ENCODE measurements around the gene MAFB. TPM values are rescaled to one million over a fixed set of nuclear protein-coding genes. Genes with fewer than 3 reads are reported as not detected.

Gene MAFB
- total RNA-seq, 1 experiment from 2014 or later = 0.85 TPM

DNA sequence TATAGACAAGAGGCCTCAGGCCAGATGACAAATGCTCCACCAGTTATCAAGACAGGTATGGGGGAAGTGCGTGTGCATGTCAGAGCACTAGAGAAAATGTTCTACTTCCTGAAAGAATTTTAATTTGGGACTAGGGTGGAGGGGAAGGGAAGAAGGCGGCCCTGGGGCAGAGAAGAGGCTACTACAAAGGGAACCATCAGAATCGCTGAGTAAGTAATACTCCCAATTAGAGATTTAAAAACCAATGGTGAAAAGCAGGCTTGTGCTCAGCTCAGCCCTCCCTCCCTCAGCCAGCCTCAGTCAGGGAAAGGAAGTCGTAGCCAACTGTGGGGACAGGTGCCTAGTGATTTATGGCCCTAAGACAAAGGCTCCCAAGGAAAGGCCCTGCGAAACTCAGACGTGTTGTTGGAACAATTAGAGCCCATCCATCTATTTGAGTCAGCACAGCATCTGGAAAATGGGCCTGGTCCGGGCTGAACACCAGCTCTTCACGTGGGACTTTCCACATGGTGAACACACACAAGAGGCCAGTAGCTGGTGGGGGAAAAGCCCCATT lies 15.0 kb upstream of the MAFB start:
- Histone ChIP-seq H2AFZ (ENCODE audit: low read length) (no peak overlapping the region), H3K18ac (ENCODE audit: insufficient read length, low read depth, low read length) (no peak overlapping the region), H3K14ac (ENCODE audit: insufficient read depth, low read length) (no peak overlapping the region), H3K4me2 (ENCODE audit: insufficient read depth, insufficient read length, low read length) (no peak overlapping the region), H4K5ac (ENCODE audit: insufficient read length, low read depth, low read length) (no peak overlapping the region), H3K4ac (ENCODE audit: low read depth, low read length) (no peak overlapping the region), H2BK15ac (ENCODE audit: low read depth, low read length) (no peak overlapping the region), H3K79me2 (ENCODE audit: insufficient read depth, low read length) (no peaks in the 10 kb centered on the region), H3K27me3 (ENCODE audit: insufficient read depth, low read length) (no peaks in the 10 kb centered on the region), H2BK5ac (ENCODE audit: insufficient read length, low read length) (no peak overlapping the region), H3K9ac (ENCODE audit: extremely low read depth, insufficient read length, low read length) (no peak overlapping the region), H4K8ac (replicated peaks; ENCODE audit: insufficient read length, low read depth, low read length) (no peak overlapping the region), H3K79me1 (ENCODE audit: insufficient read depth, low read depth, low read length, poor library complexity, severe bottlenecking) (no peaks in the 10 kb centered on the region), H2BK120ac (ENCODE audit: low read depth, low read length, poor library complexity, severe bottlenecking) (no peak overlapping the region), H3K9me3 (ENCODE audit: control insufficient read depth, low read depth, low read length) (no peaks in the 10 kb centered on the region), H4K91ac (ENCODE audit: insufficient read length, low read depth, low read length) (no peak overlapping the region), H3K23ac (ENCODE audit: insufficient read length, low read depth, low read length) (no peak overlapping the region), H3K4me1 (ENCODE audit: insufficient read depth, low read length) (no peaks in the 10 kb centered on the region), H3K27ac (ENCODE audit: insufficient read length, low read depth, low read length) (no peak overlapping the region), H3K56ac (ENCODE audit: insufficient read length, low read depth, low read length) (no peak overlapping the region), H2AK5ac (ENCODE audit: insufficient read length, low read length) (no peak overlapping the region), H4K20me1 (ENCODE audit: control insufficient read depth, insufficient read depth, insufficient read length) (no peaks in the 10 kb centered on the region), H2BK20ac (ENCODE audit: low read depth, low read length, poor library complexity, severe bottlenecking) (no peak overlapping the region), H3T11ph (ENCODE audit: low read length) (no peak overlapping the region), H3K23me2 (ENCODE audit: insufficient read length, low read depth, low read length, poor library complexity, severe bottlenecking) (no peaks in the 10 kb centered on the region), H2BK12ac (ENCODE audit: insufficient read length, low read depth, low read length) (no peak overlapping the region)
- peaks cover 7 to 12% of the 10 kb centered on the region in 2 experiments for H3K4me1 Mint-ChIP-seq
- no CpG with 5 or more reads among the region's 8 CpGs for WGBS (ENCODE audit: extremely low coverage, insufficient read length, low lambda C conversion rate)
- no peak overlapping the region for H3K27ac Mint-ChIP-seq
- peaks cover 0 to 5% (median 0%) of the 10 kb centered on the region in 3 experiments; a peak in 3 of 7 replicates for H3K36me3 Mint-ChIP-seq (ENCODE audit: insufficient read depth in 1 of 3, low read depth in 3 of 3)
- H3K4me3 Mint-ChIP-seq = no peak overlapping the region; a peak in 1 of 5 replicates
- peaks cover 3 to 9% of the 10 kb centered on the region in 2 experiments; a peak in 4 of 5 replicates for H3K9me3 Mint-ChIP-seq
- H3K27me3 Mint-ChIP-seq (ENCODE audit: low read depth) = peaks cover 30% of the 10 kb centered on the region
- TF ChIP-seq, protein P1, sequence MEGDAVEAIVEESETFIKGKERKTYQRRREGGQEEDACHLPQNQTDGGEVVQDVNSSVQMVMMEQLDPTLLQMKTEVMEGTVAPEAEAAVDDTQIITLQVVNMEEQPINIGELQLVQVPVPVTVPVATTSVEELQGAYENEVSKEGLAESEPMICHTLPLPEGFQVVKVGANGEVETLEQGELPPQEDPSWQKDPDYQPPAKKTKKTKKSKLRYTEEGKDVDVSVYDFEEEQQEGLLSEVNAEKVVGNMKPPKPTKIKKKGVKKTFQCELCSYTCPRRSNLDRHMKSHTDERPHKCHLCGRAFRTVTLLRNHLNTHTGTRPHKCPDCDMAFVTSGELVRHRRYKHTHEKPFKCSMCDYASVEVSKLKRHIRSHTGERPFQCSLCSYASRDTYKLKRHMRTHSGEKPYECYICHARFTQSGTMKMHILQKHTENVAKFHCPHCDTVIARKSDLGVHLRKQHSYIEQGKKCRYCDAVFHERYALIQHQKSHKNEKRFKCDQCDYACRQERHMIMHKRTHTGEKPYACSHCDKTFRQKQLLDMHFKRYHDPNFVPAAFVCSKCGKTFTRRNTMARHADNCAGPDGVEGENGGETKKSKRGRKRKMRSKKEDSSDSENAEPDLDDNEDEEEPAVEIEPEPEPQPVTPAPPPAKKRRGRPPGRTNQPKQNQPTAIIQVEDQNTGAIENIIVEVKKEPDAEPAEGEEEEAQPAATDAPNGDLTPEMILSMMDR (conservative IDR thresholded peaks at IDR 0.05) = no peak
- DNase-seq = no peak
